Progenitor cell of endocrine pancreas (in vitro differentiated cells): Measurements from ENCODE around the gene TDRD12. TPM values are rescaled to one million over a fixed set of nuclear protein-coding genes. Genes with fewer than 3 reads are reported as not detected.
"Not testable (repeated sequence)": the region's sequence is repeated elsewhere in the genome, so short reads cannot be mapped to it uniquely, and the experiment has no call there.

Source experiments
- DNase-seq: peaks from one replicate; pipeline ENCODE4 v3.0.0; 2021; ENCODE audit warnings: low spot score; ENCODE audit not compliant: unreplicated experiment
- H3K27ac Mint-ChIP-seq: 2 replicates; pipeline ENCODE4 v1.8.0; 2021; ENCODE audit warnings: mild to moderate bottlenecking, moderate library complexity, mixed read lengths
- H3K27me3 Mint-ChIP-seq: 2 replicates; pipeline ENCODE4 v1.8.0; 2021; ENCODE audit warnings: mixed read lengths
- H3K36me3 Mint-ChIP-seq: 2 replicates; pipeline ENCODE4 v1.8.0; 2022; ENCODE audit warnings: mixed read lengths; ENCODE audit not compliant: insufficient read depth
- H3K4me1 Mint-ChIP-seq: 2 replicates; pipeline ENCODE4 v1.8.0; 2021; ENCODE audit warnings: low read depth, mixed read lengths
- H3K4me3 Mint-ChIP-seq: 2 replicates; pipeline ENCODE4 v1.8.0; 2021; ENCODE audit warnings: low read depth, mild to moderate bottlenecking, moderate library complexity, mixed read lengths
- H3K9me3 Mint-ChIP-seq: 2 replicates; pipeline ENCODE4 v1.8.0; 2021; ENCODE audit warnings: low read depth, mixed read lengths
- total RNA-seq: library from RNA; stranded (reverse); gene quantifications from 2 replicates; pipeline ENCODE4 v1.2.1, GENCODE V29; 2021
- TF ChIP-seq, protein P1 (sequence below): fragments of 200-600 bp; sonication (generic); IDR thresholded peaks from one replicate; pipeline ENCODE4 v1.5.0; 2021; ENCODE audit warnings: antibody characterized with exemption, mild to moderate bottlenecking; ENCODE audit not compliant: unreplicated experiment

TDRD12 gene
- total RNA-seq, 1 donor from 2014 or later: 0.29 TPM

DNA sequence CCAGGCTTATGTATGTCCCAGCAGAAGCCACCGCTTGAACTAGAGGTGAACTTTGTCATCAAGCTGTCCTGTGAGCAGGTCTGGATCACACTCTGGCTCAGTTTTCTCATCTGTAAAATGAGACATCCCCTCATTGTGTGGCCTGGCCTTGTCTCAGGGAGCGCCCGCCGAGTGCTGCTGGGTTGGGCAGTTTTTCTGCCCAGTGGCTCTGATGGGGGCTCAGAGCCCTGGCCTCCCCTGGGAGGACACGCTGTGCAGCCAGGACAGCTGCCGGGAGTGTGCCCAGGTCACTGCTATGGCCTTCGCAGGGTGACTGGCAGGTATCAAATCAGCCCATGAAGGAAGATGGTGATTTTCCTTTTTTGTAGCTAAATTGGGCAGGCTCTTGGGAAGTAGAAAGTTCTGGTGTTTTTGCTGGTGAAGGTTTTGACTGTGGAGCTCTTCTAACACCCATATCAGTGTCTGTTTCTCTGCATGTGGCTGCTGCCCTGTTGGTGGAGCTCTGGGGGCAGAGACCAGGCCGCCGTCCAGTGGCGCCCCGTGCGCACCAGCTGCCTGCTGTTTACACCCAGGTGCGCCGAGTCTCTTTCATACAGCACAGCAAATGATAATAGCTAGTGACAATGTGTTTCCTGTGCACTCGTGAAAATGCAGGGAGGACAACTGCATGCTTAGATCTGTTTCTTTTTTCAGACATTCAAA lies 109.2 kb downstream of the TDRD12 start:
- Mint-ChIP-seq H3K27me3 (peaks cover 15% of the 10 kb centered on the region), H3K4me3 (no peak overlapping the region), H3K4me1 (peaks cover 7% of the 10 kb centered on the region), H3K36me3 (peaks cover 10% of the 10 kb centered on the region), H3K9me3 (no peaks in the 10 kb centered on the region), H3K27ac (peak overlapping the region; percentile 60)
- TF ChIP-seq, protein P1, sequence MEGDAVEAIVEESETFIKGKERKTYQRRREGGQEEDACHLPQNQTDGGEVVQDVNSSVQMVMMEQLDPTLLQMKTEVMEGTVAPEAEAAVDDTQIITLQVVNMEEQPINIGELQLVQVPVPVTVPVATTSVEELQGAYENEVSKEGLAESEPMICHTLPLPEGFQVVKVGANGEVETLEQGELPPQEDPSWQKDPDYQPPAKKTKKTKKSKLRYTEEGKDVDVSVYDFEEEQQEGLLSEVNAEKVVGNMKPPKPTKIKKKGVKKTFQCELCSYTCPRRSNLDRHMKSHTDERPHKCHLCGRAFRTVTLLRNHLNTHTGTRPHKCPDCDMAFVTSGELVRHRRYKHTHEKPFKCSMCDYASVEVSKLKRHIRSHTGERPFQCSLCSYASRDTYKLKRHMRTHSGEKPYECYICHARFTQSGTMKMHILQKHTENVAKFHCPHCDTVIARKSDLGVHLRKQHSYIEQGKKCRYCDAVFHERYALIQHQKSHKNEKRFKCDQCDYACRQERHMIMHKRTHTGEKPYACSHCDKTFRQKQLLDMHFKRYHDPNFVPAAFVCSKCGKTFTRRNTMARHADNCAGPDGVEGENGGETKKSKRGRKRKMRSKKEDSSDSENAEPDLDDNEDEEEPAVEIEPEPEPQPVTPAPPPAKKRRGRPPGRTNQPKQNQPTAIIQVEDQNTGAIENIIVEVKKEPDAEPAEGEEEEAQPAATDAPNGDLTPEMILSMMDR: no peak
- DNase-seq: no peak

DNA sequence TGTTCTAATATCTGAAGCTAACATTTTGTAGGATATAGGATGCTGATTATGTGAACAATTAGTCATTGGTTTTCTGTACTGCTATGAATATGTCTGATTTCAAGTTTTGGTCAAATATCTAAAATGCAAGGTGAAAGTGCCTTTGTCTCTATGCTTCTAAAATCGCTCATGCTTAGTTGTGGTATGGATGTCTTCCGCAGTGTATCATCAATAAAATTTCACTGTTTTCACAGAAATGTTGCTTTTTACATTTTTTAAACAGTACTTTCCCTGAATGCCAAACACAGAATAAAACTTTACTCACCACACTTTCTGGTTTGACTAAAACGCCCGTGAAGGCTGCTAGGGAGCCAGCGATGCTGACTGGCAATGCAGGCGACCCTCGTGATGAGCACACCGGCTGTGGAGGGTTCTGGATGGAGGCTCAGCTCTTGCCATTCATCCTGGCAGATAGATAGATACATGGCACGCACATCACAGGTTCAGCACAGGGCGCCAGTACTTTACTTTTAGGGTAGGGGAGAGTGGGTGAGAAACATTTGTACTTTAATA lies 109.9 kb downstream of the TDRD12 start:
- Mint-ChIP-seq H3K9me3 (no peaks in the 10 kb centered on the region), H3K27me3 (peaks cover 9% of the 10 kb centered on the region), H3K27ac (no peak overlapping the region), H3K4me1 (peaks cover 7% of the 10 kb centered on the region), H3K4me3 (no peak overlapping the region), H3K36me3 (peaks cover 10% of the 10 kb centered on the region)
- DNase-seq: no peak
- TF ChIP-seq, protein P1: no peak

DNA sequence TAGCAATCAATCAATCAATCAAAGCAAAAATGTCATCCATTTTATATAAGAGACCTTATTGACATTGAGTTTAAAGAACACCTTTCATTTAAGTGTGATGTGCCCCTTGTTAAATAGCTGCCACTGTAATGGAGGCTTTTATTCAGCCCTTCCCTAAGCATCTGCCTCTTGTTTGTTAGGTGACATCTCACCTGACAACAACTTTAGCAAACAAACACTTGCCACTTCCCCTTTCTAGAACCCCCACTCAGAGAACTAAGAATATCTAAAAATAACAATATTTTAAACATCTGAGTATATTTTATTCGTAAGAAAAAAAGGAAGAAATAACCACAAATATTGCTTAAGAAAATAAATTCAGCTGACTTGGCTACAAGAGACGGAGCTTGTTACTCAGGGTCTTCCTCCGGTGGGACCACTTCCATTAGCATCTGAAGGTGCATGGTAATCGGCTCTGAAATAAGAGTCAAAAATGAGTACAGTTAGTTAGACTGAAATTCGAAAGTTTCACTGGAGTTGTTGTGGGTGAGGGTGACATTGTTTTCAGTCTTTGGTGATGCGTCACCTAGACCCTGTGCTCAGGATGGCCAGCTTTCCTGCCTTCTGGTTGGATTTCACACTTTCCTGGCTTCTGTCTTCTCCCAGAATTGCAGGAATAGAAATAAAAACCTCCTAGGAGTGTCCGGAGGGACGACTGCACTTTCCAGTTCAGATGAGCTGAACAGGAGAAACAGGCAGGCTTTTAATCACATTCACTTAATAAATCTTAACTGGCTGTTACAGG lies 110.9 kb downstream of the TDRD12 start:
- Mint-ChIP-seq H3K27me3 (no peaks in the 10 kb centered on the region), H3K36me3 (peaks cover 10% of the 10 kb centered on the region), H3K4me1 (peaks cover 2% of the 10 kb centered on the region), H3K4me3 (no peak overlapping the region), H3K9me3 (no peaks in the 10 kb centered on the region), H3K27ac (no peak overlapping the region)
- TF ChIP-seq, protein P1: no peak
- no peak for DNase-seq

DNA sequence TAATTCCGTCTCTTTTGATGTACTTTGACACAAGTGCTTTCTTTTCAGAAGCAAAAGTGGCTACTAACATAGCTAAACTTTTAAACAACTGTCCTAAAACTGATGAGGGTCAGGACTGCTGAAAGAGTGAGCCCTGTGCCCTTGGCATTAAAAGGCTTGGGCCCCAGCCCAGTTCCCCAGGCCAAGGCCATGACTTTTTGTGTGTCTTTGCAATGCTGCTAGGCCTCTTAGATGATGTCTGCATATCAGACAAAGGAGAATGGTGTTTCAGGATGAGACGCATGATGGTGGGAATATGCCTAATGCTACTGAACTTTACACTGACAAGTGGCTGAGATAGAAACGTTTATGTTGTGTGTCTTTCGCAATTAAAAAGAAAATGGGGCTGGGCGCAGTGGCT lies 112.0 kb downstream of the TDRD12 start:
- Mint-ChIP-seq H3K27me3 (no peaks in the 10 kb centered on the region), H3K27ac (no peak overlapping the region), H3K4me3 (no peak overlapping the region), H3K9me3 (no peaks in the 10 kb centered on the region), H3K36me3 (peaks cover 10% of the 10 kb centered on the region), H3K4me1 (peaks cover 2% of the 10 kb centered on the region)
- DNase-seq: no peak
- TF ChIP-seq, protein P1: no peak

DNA sequence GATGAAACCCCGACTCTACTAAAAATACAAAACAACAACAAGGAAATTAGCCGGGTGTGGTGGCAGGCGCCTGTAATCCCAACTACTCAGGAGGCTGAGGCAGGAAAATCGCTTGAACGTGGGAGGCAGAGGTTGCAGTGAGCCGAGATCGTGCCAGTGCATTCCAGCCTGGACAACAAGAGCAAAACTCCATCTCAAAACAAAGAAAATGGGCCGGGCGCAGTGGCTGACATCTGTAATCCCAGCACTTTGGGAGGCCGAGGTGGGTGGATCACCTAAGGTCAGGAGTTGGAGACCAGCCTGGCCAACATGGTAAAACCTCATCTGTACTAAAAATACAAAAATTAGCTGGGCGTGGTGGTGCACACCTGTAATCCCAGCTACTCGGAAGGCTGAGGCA lies 112.5 kb downstream of the TDRD12 start:
- H3K4me1 Mint-ChIP-seq, H3K27me3 Mint-ChIP-seq, DNase-seq, H3K27ac Mint-ChIP-seq, H3K9me3 Mint-ChIP-seq, H3K4me3 Mint-ChIP-seq: not testable (repeated sequence)
- H3K36me3 Mint-ChIP-seq: peaks cover 10% of the 10 kb centered on the region

DNA sequence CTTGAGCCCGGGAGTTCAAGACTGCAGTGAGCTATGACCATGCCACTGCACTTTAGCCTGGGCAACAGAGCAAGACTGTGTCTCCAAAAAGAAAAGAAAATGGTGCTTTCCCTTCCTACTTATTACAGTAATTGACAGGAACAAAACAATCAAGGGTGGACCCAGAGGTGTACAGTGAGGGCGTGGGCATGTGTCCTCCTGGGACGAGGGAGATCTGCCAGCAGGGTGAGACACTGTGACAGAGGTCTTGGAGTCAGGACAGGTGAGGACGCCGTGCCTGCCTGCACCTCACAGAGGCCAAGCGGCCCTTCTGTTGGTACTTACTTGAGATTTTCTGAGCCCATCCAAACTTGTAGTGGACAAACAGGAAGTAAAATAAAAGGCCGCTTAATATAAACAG lies 113.3 kb downstream of the TDRD12 start:
- not testable (repeated sequence) for H3K27me3 Mint-ChIP-seq, H3K27ac Mint-ChIP-seq
- H3K36me3 Mint-ChIP-seq: peaks cover 10% of the 10 kb centered on the region

DNA sequence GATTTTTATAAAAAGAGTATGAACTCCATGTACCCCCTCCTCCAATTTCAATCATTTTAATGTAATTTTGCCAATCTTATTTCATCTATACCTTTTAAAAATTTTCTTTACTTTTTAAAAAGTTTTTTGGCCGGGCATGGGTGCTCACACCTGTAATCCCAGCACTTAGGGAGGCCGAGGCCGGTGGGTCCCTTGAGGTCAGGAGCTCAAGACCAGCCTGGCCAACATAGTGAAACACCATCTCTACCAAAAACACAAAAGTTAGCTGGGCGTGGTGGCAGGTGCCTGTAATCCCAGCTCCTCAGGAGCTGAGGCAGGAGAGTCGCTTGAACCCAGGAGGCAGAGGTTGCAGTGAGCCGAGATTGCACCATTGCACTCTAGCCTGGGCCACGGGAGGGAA lies 113.8 kb downstream of the TDRD12 start:
- not testable (repeated sequence) for H3K27me3 Mint-ChIP-seq, H3K9me3 Mint-ChIP-seq, H3K4me1 Mint-ChIP-seq, DNase-seq, H3K27ac Mint-ChIP-seq, H3K4me3 Mint-ChIP-seq
- peaks cover 10% of the 10 kb centered on the region for H3K36me3 Mint-ChIP-seq

More for the DNA sequence above, 113.3 kb downstream of the TDRD12 start:
- not testable (repeated sequence) for H3K9me3 Mint-ChIP-seq, H3K4me1 Mint-ChIP-seq, H3K4me3 Mint-ChIP-seq, DNase-seq
